Heart right ventricle (tissue), 16 donors: ENCODE results near the gene MTURN. TPM values are rescaled to one million over a fixed set of nuclear protein-coding genes. Genes with fewer than 3 reads are reported as not detected.

ENCODE experiments used
- ATAC-seq, 8 donors: fragments of 200-7000 bp; cut with Tn5 transposase; one replicate each; pipeline ENCODE4 v1.9.1; 2020; ENCODE audit warnings: mild to moderate bottlenecking in 8 of 8, moderate library complexity in 8 of 8, moderate number of reproducible peaks in 1 of 8
- DNase-seq, 2 donors: peaks; one replicate each; pipeline ENCODE4 v3.0.0-alpha.2; 2020
- H3K27ac ChIP-seq, 10 donors: fragments of 200-600 bp; sonication (generic) in 2 of 10; one replicate each; pipeline versions ENCODE4 v1.5.0 to v1.8.0; 2020 to 2022; ENCODE audit warnings: mild to moderate bottlenecking in 3 of 10
- H3K27me3 ChIP-seq, 7 donors: fragments of 200-600 bp; one replicate each; pipeline ENCODE4 v1.8.0; 2021 to 2022; ENCODE audit warnings: mild to moderate bottlenecking in 2 of 7
- H3K36me3 ChIP-seq, 9 donors: fragments of 200-600 bp; sonication (generic) in 1 of 9; one replicate each; pipeline versions ENCODE4 v1.5.0 to v1.8.0; 2020 to 2022; ENCODE audit warnings: mild to moderate bottlenecking in 2 of 9
- H3K4me1 ChIP-seq, 9 donors: fragments of 200-600 bp; sonication (generic) in 1 of 9; one replicate each; pipeline versions ENCODE4 v1.5.0 to v1.8.0; 2020 to 2022; ENCODE audit warnings: mild to moderate bottlenecking in 4 of 9
- H3K4me3 ChIP-seq, 10 donors: fragments of 200-600 bp; sonication (generic) in 2 of 10; one replicate each; pipeline versions ENCODE4 v1.5.0 to v1.8.0; 2020 to 2022; ENCODE audit warnings: mild to moderate bottlenecking in 7 of 10, moderate library complexity in 2 of 10
- H3K9me3 ChIP-seq, 11 donors: fragments of 200-600 bp in 10 of 11; sonication (generic) in 2 of 11; one replicate each; pipeline versions ENCODE4 v1.5.0 to v1.8.0; 2013 to 2022; ENCODE audit warnings: mild to moderate bottlenecking in 2 of 11, control low read depth in 1 of 11, moderate library complexity in 1 of 11
- WGBS, 2 donors: extraction: QIAGEN DNeasy Blood & Tissue Kit; methylation state at CpG; one replicate each; pipeline ENCODE4 v1.1.7; 2013; ENCODE audit warnings: inconsistent platforms in 1 of 2; 5-methylcytosine and 5-hydroxymethylcytosine counted together
- intact Hi-C, 10 donors: fragments of 100-400 bp; cut with DNase I; formaldehyde crosslinking; loops; one replicate each; pipeline versions ENCODE4 v1.11.1 to v1.14.2; 2022
- polyA plus RNA-seq, 2 donors: library from polyadenylated mRNA; stranded (reverse); fragments of 200-250 nt; gene quantifications; one replicate each; pipeline ENCODE4 v1.2.3, GENCODE V29; 2013
- total RNA-seq, 10 donors: library from RNA; stranded (reverse); fragmentation: NEBNext Ultra II Directional in 3 of 10; extraction: Animal tissue kit (Norgen Biotek cat#: 25700) in 3 of 10; gene quantifications; one replicate each; pipeline versions ENCODE4 v1.2.1 to v1.2.4, GENCODE V29; 2021 to 2023
- TF ChIP-seq, protein P1 (sequence below), 9 donors: fragments of 200-600 bp; sonication (generic) in 2 of 9; IDR thresholded peaks; one replicate each; pipeline versions ENCODE4 v1.5.0 to v1.8.0; 2021 to 2022; ENCODE audit warnings: antibody characterized with exemption in 9 of 9, mild to moderate bottlenecking in 5 of 9, moderate library complexity in 1 of 9
- donor health status: Arrhythmogenic right ventricular cardiomyopathy.
- donor health status: ischemic (EF 13 %, LVEDD 7.1; RV severe dilation, severe dysfunction).
- donor health status: healthy with polysubstance abuse.
- donor health status: DM: no; HTN: yes; CAD: no.
- donor health status: DM: no; HTN: no; CAD: no.
- donor health status: ischemic (EF 25% LVEDD 6.9; RV normal size, moderate dysfunction).
- donor health status: ischemic (EF 25% LVEDD 5.7; RV mildly dilated, moderate dysfunction).
- donor health status: healthy.
- donor health status: DM: yes; HTN: yes; CAD: no.
- donor health status: Ischemic cardiomyopathy.
- donor health status: ischemic (EF 35%, LVEDD 5.7; RV mildly dilated, moderate dysfunction).
- donor health status: nonischemic (EF 11% LVEDD 7.7; RV severe dilation, severe dysfunction).
- donor health status: DM: yes; HTN: yes; CAD: no.
- donor health status: PGD.
- donor health status: ischemic (EF 29% LVEDD 5.4; RV normal size, mild dysfunction).
- donor health status: nonischemic (EF 23%, LVEDD 6.1; RV moderate dilation, normal function).

Gene MTURN
- total and polyA plus RNA-seq, 12 donors = 8.8 to 46.4 (median 29.0) TPM

DNA sequence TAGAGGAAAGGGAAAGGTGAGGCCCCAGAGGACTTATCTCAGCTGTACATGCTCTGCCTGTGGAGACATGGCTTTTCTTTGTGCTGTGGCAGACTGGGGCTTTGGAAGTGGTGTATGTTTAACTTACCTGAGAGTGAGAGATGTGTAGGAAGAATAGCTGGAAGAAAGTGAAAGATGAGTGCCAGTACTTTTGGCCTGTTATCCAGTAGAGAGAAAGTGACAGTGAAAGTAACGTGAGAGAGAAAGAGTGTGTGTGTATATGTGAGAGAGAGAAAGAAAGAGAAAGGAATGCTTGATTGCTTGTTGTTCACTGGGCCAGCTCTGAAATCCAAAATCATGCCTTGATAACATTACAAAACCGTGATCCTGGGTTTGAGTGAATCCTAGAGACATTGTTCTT lies 25.5 kb downstream of the MTURN start:
- no peak for DNase-seq
- Histone ChIP-seq H3K36me3 (peaks cover 0 to 50% (median 0%) of the 10 kb centered on the region in 9 donors), H3K4me1 (peaks cover 0 to 62% (median 30%) of the 10 kb centered on the region in 9 donors), H3K9me3 (no peaks in the 10 kb centered on the region), H3K27me3 (no peaks in the 10 kb centered on the region), H3K27ac (peak overlapping the region in 2 of 10 donors; percentile 18 to 54), H3K4me3 (no peak overlapping the region)
- ATAC-seq = no peak
- 85 to 87% methylated on average over 2 of the region's 2 CpGs for WGBS, 2 donors
- TF ChIP-seq, protein P1, sequence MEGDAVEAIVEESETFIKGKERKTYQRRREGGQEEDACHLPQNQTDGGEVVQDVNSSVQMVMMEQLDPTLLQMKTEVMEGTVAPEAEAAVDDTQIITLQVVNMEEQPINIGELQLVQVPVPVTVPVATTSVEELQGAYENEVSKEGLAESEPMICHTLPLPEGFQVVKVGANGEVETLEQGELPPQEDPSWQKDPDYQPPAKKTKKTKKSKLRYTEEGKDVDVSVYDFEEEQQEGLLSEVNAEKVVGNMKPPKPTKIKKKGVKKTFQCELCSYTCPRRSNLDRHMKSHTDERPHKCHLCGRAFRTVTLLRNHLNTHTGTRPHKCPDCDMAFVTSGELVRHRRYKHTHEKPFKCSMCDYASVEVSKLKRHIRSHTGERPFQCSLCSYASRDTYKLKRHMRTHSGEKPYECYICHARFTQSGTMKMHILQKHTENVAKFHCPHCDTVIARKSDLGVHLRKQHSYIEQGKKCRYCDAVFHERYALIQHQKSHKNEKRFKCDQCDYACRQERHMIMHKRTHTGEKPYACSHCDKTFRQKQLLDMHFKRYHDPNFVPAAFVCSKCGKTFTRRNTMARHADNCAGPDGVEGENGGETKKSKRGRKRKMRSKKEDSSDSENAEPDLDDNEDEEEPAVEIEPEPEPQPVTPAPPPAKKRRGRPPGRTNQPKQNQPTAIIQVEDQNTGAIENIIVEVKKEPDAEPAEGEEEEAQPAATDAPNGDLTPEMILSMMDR (IDR thresholded peaks at IDR 0.05) = no peak
- intact Hi-C loops = loop anchor here in 8 of 10 donors (5.0 to 10.0 kb wide), 7 partner anchors 104 to 404 kb away; partner anchors contain the start of gene ZNRF2 (in 1 of the 8)

DNA sequence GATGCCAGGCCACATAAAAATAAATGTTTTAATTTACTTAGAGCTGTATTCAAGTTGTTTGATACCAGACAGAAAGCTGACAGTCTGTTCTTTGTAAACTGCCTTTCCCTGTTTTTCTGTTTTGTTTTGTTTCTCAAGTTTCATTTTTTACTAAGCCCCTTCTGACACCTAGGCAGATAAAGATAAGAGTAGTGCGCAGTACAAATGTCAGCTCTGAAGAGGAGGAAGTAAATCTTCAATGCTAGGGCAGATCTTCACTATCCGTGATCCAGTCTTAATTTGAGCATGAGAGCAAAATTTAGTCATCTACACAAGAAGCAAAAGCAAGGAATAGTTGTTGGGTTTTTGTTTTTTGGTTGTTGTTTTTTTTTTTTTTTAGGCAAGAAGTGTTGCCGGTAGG lies 27.3 kb downstream of the MTURN start:
- no peak for ATAC-seq
- H3K4me1 ChIP-seq = peaks cover 0 to 74% (median 30%) of the 10 kb centered on the region in 9 donors
- no peak for DNase-seq
- 76 to 82% methylated on average over 3 of the region's 3 CpGs for WGBS, 2 donors
- H3K27ac ChIP-seq = peak overlapping the region in 2 of 10 donors; percentile 43 to 76
- H3K36me3 ChIP-seq = peaks cover 0 to 40% (median 0%) of the 10 kb centered on the region in 9 donors
- no peaks in the 10 kb centered on the region for H3K9me3 ChIP-seq
- no peak overlapping the region for H3K4me3 ChIP-seq
- intact Hi-C loops = loop anchor here in 9 of 10 donors (2.0 to 10.0 kb wide), 8 partner anchors 103 to 403 kb away; partner anchors contain the start of gene ZNRF2 (in 1 of the 9)
- TF ChIP-seq, protein P1 (IDR thresholded peaks at IDR 0.05) = no peak
- no peaks in the 10 kb centered on the region for H3K27me3 ChIP-seq

DNA sequence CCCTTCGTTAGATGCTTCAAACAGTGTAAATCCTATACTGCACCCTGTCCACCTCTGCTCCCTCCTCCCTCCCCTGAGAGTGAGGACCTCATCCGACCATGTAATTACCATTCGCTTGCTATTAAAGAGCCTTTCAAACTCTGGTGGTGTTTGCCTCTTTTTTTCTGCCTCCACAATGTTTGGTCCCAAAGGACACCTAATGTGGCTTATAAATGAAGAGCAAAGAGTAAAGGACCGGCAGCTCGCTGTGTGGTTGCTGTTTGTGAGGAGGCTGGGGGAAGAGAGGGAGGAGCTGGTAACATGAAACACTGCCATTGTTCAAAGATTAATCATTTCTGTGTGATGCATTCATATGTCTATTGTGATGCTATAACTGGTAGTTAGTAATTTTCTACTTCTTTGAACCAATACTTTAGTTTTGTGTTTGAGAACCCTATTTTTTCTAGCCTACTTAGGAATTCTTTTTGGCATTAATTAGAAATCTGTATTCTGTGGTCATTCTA lies 27.9 kb downstream of the MTURN start:
- H3K4me3 ChIP-seq = peak overlapping the region in 1 of 10 donors; percentile 12
- DNase-seq = no peak
- TF ChIP-seq, protein P1 (IDR thresholded peaks at IDR 0.05) = no peak
- no peaks in the 10 kb centered on the region for H3K9me3 ChIP-seq
- H3K4me1 ChIP-seq = peaks cover 0 to 74% (median 30%) of the 10 kb centered on the region in 9 donors
- H3K27ac ChIP-seq = peak overlapping the region in 7 of 10 donors; percentile 12 to 76 (median 49)
- WGBS, 2 donors = 67 to 82% methylated on average over 5 of the region's 5 CpGs
- no peaks in the 10 kb centered on the region for H3K27me3 ChIP-seq
- intact Hi-C loops = loop anchor here in 9 of 10 donors (2.0 to 10.0 kb wide), 8 partner anchors 102 to 402 kb away; partner anchors contain the start of gene ZNRF2 (in 1 of the 9)
- no peak for ATAC-seq
- H3K36me3 ChIP-seq = peaks cover 0 to 35% (median 0%) of the 10 kb centered on the region in 9 donors

DNA sequence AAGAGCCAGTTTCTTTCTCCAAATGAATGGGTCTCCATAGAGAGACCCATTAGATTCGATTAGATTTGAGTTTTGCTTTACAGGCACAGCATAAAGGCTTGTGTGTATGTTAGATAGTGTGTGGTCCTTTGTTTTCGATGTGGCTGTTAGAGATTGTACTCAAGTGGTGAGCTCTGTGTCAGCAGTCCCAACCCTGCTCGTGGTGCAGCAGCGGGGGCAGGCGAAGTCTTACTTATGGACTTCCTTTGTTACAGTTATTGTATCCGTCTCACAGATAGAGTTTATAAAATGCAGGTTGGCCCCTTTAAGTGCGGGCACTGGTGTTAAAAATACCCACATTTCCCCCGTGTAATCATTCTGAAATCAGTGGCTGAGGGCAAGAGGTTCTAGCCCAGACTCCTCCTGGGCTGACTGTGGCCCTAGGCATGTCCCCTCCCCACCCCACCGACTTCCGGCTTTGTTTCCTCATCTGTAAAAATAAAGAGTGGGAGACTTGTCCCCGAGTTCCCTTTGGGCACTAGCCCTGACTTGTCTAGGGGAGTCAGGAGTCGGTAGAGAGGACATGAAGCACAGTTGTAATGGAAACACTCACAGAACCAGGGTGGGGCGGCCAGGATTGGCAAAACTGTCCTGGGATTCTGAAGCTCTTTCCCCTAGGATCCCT lies 28.6 kb downstream of the MTURN start:
- peaks cover 0 to 28% (median 0%) of the 10 kb centered on the region in 9 donors for H3K36me3 ChIP-seq
- 53 to 57% methylated on average over 13 of the region's 13 CpGs for WGBS, 2 donors
- H3K9me3 ChIP-seq = no peaks in the 10 kb centered on the region
- peaks cover 0 to 81% (median 30%) of the 10 kb centered on the region in 9 donors for H3K4me1 ChIP-seq
- ATAC-seq = peak in 7 of 8 donors; percentile 29 to 56 (median 46)
- DNase-seq = no peak
- no peaks in the 10 kb centered on the region for H3K27me3 ChIP-seq
- peak overlapping the region in 1 of 10 donors; percentile 12 for H3K4me3 ChIP-seq
- intact Hi-C loops = loop anchor here in 9 of 10 donors (2.0 to 10.0 kb wide), 8 partner anchors 101 to 401 kb away; partner anchors contain the start of gene ZNRF2 (in 1 of the 9)
- H3K27ac ChIP-seq = peak overlapping the region in 7 of 10 donors; percentile 12 to 76 (median 49)
- TF ChIP-seq, protein P1 (IDR thresholded peaks at IDR 0.05) = no peak
